NCI-H2227 treated with DMSO at 0.1 percent for 48 hours (cell line): Measurements from ENCODE around the gene SERPINA4.

ENCODE experiments used
- DNase-seq: peaks from one replicate; lab custom pipeline; 2025; lab: John Stamatoyannopoulos, UW

The SERPINA4 gene

GRCh38 chr14:94615823-94616570 lies 54.8 kb downstream of the SERPINA4 start:
- no peak for DNase-seq

- DNase-seq, result no peak
Measured at GRCh38 chr14:94617366-94617941, 56.2 kb downstream of the SERPINA4 start.

DNA sequence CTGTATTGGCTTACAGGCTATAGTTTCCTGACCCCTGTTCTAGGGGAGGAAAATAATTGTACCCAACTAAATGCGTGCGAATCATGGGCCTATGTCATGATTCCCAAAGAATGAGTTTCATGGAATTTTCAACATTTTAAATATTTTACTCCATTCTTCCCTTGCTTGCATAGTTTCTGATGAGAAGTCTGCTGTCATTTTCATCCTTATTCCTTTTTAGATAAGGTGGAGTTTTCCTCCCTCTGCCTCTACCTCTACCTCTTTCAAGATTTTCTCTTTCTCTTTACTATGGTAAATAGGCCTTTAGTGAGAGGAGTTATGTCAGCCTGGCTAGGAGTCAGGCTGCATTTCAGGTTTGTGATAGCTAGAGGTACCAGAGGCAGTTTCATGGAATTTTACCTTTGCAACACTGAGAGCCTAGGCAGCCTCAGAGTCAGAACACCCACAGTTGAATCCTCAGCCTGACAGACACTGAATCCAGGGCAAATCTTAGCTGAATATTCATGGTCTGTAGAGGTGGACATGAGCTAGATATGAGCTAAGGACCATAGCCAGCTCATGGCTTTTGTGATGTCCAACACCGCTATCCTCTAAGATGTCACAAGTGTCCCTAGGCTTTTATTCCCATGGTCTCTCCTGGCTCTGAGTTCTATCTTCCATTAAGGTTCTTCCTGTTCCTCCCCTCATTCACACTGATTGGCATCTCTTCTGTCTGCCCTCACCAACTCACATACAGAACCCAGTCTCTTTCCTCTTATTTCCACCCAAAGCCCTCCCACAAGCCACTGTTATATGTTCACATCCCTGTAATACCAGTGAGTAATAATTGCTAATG lies 57.0 kb downstream of the SERPINA4 start:
- no peak for DNase-seq

DNA sequence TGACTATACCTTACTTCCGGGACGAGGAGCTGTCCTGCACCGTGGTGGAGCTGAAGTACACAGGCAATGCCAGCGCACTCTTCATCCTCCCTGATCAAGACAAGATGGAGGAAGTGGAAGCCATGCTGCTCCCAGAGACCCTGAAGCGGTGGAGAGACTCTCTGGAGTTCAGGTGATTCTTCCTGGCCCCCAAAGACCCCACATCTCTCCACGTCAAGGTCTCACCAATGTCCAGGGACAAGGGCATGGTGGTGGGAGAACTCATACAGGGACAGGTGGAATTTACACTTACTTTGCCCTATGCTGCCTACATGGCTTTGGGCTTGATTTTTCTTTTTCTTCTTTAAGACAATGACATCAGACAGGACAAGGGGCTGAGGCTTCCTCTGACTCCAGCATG lies 58.1 kb downstream of the SERPINA4 start:
- no peak for DNase-seq
